Suppressor macrophage treated with lipopolysaccharide for 1 hour (primary cell): ENCODE results near the gene SMAP1.

Source experiments
- DNase-seq, 3 donors: peaks; one replicate each; pipeline ENCODE4 v3.0.0-alpha.2; 2020 to 2022

The SMAP1 gene

DNA sequence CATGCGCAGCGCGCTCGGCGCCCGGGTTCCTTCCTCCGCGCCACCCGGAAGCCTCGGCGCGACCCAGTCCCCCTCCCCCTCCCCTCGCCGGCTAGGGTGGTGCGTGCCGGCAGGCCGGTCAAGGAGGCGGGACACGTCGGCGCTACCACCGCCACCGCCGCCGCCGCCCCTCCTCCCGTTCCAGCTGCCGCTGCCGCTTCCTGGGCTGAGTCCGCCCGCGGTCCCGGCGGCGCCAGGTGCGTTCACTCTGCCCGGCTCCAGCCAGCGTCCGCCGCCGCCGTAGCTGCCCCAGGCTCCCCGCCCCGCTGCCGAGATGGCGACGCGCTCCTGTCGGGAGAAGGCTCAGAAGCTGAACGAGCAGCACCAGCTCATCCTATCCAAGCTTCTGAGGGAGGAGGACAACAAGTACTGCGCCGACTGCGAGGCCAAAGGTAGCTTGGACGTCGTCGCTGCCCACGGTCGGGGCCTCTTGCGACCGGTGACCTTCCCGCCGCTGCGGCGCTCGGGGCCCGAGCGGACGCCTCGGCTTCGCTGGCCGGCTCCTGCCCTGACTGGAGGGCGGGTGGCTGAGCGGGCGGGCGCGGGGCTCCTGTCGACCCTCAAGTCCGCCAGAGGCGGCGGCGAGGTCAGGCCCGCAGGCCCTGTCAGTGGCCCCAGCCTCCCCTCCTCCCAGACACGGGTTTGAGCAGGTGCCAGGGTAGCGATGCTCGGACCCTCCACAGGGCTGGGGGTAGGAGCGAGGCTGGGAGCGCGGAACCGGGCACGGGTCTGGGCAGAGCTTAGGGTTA, at the start of gene SMAP1:
Gene SMAP1, plus strand, starts transcription at position 173 of the 788 bp plus-strand sequence. Its CDS starts 141 bp downstream, at position 314.
- peak; percentile 91 to 98 (median 96) for DNase-seq

DNA sequence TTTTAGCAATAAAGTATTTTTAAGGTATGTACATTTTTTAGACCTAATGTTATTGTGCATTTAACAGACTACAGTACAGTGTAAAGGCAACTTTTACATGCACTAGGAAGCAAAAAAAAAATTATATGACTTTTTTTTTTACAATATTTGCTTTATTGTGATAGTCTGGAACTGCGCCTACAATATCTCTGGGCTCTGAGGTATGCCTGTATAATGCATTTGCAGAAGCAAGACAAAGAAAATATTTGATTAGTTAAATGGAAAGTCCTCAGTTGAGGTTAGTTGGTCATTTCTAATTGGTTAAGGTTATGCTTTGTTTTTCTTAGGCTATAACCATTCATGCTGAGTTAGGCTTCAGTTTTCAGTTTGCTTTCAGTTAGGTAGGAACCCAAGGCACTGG, 46.9 kb upstream of the SMAP1 start:
- no peak for DNase-seq

DNA sequence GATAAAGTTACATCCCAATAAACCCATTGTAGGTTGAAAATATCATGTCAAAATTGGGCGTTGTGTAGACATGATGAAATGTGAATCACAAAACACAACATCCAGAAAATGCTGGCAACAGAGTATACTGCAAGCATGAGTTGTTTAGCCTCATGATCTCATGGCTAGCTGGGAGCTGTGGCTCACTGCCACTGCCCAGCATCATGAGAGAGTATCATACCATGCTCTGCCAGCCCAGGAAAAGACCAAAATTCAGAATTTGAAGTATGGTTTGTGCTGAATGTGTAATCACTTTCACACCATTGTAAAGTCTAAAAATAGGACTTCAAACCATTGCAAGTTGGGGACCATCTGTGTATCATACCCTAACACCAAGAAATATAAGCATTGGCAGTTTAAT, 45.2 kb upstream of the SMAP1 start:
- DNase-seq = no peak

DNA sequence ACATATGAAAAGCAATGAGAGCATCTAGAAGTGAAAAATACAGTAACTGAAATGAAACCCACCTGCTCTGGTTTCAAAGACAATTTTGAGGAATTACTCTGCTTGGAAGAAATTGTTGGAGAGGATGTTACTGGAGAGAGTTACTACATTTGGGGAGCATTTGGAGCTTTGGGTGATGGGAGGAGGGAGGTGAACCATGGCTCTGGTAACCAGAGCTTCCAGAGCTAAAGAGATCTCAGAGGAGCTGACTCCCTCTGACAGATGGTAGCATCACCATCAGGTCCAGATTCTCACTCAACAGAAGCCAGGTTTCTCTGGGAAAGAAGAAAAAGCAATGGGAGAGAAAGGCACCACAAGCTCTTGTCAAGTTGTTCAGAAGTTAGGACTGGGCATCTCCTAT, 42.2 kb upstream of the SMAP1 start:
- DNase-seq = no peak

DNA sequence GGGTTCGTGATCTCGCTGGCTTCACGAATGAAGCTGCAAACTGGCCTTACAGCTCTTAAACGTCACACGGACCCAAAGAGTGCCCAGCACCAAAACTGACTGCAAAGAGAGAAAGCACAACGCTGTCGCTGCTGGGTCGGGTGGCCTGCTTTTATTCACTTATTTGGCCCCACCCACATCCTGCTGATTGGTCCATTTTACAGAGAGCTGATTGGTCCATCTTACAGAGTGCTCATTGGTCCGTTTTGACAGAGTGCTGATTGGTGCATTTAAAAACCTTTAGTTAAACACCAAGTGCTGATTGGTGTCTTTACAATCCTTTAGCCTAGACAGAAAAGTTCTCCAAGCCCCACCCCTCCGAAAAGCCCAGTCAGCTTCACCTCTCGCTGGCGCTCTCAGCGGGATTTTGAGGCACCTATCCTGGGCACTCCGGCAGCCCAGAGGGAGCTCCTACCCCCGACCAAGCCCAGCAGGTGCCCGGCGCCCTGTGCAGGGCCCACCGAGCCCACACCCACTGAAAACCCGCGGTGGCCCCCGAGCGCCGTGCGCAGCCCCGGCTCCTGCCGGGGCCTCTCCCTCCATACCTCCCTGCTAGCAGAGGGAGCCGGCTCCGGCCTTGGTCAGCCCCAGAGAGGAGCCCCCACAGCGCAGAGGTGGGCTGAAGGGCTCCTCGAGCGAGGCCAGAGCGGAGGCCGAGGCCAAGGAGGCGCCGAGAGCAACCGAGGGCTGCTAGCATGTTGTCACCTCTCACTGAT, 40.0 kb upstream of the SMAP1 start:
- no peak for DNase-seq

DNA sequence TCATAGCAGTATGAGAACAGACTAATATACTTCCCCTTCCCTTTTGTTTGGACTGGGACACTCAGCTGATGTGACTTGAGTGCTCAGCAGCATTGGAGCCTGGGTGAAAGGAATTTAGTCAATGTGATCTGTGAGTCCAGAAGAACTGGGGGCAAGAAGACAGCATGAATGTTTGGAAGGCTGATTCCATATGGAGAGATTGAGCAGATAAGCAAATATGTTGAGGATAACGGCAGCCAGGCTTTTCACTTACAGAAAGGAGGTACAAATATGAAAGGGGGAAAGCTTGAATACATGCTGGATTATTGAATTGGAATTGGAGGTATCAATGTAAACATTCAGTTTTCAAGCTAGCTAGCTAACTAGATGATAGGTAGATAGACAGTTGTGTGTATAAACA, 37.8 kb upstream of the SMAP1 start:
- peak in 1 of 3 donors; percentile 2 for DNase-seq

DNA sequence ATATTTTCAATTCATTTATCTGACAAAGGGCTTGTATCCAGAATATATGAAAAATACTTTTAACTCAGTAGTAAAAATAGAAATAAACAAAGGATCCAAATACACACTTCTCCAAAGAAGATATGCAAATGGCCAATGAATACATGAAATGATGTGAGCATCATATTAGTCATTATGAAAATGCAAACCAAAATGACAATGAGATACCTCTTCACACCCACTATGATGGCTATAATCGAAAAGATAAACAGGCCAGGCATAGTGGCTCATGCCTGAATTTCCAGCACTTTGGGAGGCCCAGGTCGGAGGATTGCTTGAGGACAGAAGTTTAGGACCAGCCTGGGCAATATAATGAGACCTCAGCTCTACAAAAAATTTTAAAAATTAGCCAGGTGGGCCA, 33.8 kb upstream of the SMAP1 start:
- no peak for DNase-seq

DNA sequence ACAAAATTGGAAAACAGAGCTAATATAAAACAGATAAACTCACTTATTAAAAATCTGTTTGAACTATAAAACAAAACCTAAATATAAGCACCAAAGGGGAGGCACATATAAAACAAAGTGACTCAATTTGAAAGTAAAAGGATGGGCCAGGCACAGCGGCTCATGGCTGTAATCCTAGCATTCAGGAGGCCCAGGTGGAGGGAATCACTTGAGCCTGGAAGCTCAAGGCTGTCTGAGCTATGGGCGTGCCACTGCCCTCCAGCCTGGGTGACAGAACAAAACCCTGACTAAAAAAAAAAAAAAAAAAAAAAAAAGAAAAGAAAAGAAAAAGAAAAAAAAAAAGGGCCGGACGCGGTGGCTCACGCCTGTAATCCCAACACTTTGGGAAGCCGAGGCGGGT, 31.1 kb upstream of the SMAP1 start:
- DNase-seq = no peak

DNA sequence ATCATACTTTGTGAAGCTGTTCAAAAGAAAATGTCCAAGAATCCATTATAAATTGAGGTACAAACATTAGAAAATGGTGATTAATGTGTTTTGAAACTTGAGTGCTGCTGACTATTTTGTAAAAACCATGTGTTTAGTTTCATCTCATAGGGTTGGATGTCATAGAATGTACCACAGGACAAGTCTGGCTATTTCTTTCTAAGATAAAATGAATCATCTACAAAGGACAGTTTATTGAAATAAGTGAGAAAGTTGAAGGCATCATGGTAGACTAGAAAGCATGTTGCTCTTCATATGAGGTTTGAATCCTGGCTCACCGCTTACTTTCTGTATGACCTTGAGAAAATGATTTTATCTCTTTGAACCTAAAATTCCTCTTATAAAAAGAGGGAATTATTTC, 29.2 kb upstream of the SMAP1 start:
- DNase-seq = no peak

DNA sequence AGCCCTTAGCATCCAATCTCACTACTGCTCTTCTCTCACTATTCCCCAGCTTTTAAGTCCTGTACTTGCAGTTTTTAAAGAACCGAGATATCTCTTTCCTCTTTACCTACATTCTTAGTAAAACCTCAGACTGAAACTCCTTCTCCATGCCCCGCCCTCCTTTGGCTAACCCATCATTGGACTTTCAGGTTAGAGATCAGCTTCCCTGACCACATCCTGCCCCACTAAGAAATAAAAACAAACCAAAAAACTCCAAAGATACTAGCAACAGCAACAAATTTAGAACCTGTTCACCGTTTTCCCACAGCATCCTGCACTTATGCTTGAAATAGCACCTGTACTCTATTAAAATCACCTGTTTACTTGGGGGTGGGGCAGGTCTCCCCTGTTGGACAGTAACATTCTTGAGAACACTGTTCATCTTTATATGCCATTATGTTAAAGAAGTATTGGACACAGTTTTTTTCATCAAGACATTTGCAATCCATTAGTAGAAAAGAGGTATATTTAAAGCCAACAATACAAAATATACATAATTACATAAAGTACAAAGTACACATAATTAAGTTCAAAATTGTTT, 16.3 kb upstream of the SMAP1 start:
- DNase-seq = no peak

DNA sequence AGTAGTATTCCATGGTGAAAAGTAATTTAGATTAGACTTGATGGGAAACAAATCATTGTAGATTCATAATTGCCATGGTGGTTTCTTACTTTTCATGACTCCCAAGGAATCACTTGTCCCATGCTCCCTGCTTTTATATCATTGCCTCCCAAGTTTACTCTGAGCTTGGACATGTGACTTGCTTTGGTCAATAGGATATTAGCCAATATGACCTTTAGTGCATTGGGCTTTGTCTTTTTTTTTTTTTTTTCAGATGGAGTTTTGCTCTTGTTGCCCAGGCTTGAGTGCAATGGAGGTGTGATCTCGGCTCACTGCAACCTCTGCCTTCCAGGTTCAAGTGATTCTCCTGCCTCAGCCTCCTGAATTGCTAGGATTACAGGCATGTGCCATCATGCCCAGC, 15.5 kb upstream of the SMAP1 start:
- no peak for DNase-seq

DNA sequence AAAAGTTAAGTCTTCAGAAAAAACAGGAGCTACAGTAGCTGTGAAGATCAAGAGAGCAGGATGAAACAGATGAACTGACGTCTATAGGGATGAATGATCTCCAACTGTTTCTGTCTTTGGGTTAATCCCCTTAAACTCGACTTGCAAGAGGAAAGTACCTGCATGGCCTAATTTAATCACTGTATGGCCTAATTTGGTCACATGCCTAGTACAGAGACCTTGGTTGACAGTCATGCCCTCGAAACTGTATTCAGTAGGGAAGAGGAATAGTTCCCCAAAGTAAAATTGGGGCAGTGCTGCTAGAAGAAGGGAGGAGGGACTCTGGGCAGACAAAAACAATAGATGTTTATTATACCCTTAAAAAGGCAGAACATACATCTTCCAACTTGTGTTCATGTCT, 10.0 kb upstream of the SMAP1 start:
- no peak for DNase-seq

DNA sequence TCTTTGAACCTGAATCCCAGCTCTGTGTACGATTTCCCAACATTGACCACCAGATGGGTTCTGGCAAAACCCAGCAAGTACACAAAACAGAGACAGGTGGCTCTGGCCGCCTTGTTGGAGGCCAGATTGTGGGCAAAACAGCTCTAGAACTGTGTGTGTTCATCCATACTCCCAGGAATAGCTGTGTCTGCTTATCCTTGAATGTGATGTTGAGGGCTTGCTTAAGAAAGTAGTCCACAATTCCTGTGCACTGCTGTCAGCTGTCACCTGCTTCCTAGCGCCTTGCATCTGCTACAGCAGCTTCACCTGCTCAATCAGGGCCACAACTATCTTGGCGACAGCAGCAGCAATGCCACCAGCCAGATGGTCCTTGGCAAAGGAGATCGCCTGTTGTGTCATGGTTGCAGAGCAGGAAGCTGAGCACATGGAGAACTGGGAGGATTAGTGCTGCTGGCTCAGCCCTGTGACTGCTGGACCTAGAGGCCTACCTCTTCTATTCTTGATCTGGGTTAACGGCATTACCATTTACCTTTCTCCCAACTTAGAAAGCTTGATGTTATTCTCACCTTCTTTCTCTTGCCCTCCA, 3.7 kb upstream of the SMAP1 start:
- DNase-seq = no peak

DNA sequence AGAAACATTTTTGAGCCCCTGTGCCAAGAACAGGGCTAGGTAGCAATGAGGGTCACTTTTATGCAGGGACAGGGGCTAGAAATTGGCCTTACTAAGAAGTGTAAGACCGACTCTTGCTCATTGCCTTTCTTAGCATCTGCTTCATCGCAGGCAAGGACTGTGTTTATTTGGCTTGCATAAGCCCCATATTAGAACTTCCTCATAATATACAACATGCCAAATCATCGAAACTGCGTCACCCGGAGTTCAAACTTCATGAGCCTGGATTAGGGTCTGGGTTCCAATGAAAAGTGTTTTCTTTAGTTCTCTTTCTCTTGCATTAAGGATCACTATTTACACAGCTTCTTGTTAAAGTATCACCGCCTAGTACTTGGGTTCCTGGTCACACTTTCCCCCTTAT, 977 bp upstream of the SMAP1 start:
- DNase-seq = peak; percentile 65 to 76 (median 72)

DNA sequence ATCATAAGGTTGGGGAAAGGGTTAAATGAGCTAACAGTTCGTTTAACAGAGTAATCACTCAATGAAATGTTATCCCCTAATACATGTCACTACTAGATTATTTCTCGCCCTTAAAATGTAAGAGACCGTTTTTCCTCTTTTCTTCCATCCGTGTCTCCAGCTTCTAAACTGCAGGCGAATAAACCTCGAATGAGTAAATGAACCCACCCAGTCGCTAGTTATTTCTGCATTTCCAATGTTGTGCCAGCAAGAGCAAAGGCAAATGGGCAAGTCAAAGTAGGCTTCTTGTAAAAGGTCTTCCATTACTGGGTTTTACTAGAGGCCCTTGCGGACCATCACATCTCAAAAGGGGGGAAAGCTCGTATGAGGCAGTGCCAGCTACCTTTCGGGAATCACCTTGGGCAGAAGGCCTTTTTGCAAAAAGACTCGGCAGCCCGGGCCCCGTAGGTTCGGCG, 400 bp upstream of the SMAP1 start:
- no peak for DNase-seq

DNA sequence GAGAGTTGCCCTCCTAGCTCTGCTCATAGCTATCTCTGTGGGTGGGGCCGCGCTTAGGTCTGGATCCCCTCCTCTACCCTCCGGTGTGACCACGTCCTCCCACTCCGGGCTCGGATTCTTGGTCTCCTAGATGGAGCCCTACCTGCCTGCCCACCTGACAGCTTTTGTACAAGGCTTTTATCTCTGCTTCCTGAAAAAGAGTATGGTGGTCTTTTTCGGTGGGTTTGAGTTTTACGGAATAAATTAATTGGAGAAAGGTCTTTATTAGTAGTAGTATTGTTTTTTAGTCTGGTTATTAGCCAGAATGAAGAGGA, 773 bp downstream of the SMAP1 start:
- no peak for DNase-seq

DNA sequence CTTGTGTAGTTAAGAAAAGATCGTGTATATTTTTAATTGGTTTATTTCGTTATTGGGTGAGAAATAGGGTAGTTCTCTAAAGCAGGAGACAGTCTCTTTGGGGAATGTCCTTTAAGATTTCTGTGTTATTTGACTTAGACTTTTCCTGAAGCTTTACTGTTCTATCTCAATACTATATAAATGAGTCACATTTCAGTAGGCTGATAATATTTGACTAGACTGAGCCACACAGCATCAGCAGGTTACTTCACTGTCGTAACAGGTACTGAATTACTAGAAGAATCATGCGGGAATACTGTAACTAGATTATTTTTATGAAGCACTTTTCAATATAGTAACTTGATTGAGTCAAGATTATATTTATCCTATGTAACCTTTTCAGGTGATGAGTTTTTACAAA, 1.4 kb downstream of the SMAP1 start:
- peak in 2 of 3 donors; percentile 17 to 22 for DNase-seq

DNA sequence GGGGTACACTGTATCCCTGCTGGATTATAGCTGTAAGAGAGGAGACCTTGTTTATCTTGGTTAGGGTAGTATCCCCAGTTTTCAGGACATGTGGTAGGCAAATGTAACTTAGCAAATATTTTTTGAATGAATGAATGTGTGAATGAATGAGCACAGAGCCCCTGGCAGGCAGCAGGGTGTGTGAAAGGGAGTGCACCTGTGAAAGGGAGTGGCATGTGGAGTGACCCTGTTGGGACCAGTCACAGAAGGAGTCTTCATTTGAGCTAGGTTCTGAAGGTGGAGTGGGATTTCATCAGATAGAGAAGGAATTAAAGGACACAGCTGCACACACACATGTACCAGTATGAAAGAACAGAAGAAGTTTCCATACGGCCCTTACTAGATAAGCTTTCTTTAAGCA, 4.9 kb downstream of the SMAP1 start:
- no peak for DNase-seq

DNA sequence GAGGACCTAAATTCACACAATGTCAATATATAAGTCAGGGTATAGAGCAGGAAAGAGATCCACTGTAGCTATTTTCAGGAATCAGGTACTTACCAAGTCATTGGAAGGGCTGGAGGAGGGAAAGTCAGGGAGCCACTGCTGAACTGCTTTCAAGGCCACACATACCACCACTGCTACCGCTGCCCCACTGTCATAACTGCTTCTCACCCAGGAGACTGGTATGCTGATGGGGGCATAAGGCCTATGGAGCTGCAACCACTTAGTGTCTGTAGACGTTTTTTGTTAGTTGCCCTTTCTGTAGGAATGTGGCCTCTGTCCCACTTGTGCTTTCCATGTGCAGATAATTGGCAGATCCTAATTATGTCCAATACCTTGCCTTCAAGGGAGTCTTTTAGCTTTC, 5.4 kb downstream of the SMAP1 start:
- no peak for DNase-seq

DNA sequence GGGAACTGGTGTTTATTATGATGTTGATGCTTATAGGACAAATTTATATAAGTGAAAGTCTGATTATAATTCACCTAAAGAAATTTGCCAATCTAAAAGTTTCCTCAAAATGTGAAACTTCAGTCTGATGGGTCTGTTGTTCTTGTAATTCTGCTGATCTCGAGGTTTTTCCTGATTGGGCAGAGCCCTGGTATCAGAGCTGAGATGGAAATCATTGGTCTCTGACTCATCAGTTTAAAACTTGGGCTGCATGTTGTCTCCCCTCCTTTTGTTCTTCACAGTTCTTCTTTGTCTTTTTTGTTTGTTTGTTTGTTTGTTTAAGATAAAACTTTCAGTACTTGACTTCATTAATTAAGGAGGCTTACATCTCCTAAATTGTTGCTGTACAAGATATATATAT, 5.9 kb downstream of the SMAP1 start:
- peak; percentile 20 to 72 (median 30) for DNase-seq

DNA sequence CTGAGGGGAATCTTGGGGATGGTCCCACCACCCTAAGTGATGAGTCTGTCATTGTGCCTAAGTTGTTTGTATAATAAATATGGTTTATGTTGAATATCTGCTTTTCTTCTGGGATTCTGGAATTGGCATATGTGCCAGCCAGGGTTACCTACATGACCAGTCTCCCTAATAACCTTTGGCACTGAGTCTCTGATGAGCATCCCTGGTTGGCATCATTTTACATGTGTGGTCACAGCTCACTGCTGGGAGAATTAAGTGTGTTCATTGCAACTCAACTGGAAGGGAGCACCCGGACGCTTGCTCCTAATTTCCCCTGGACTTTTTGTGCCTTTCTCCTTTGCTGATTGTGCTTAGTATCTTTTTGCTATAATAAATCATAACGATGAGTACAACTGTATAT, 8.1 kb downstream of the SMAP1 start:
- DNase-seq = no peak

DNA sequence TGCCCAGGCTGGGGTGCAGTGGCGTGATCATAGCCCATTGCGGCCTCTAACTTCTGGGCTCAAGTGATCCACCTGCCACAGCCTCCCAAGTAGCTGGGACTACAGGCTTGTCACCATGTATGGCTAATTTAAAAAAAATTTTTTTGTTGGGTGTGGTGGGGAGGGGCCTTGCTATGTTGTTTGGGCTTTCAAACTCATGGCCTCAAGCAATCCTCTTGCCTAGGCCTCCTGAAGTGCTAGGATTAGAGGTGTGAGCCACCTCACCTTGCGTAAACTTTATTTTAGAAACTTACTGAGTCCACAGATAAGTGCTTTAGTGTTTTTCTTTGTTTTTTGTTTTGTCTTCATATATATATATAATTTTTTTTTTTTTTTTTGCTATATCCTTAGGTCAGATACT, 9.1 kb downstream of the SMAP1 start:
- no peak for DNase-seq

DNA sequence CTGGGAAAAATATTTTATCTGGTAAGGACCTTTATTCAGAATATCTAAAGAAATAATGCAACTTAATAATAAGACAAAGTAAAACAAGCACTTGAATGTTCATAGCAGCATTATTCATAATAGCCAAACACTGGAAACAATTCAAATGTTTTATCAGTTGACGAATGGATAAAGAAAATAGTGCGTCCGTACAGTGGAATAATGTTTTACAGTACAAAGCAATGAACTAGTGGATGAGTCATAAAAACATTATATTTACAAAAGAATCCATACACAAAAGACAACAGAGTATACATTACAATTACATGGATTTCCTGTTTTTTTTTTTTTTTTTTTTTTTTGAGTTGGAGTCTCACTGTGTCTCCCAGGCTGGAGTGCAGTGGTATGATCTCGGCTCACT, 12.7 kb downstream of the SMAP1 start:
- DNase-seq = no peak
